Liver (tissue), 2 donors: Measurements from ENCODE around the gene FBXL13.
"Not testable (repeated sequence)": the region's sequence is repeated elsewhere in the genome, so short reads cannot be mapped to it uniquely, and the experiment has no call there.

ENCODE experiments used
- CTCF ChIP-seq: fragments of 150-350 bp; IDR thresholded peaks from 2 replicates; pipeline ENCODE4 v1.5.1; 2017; ENCODE audit warnings: improper control_type of control experiment, low read depth, low read length; ENCODE audit not compliant: missing input control
- MAX ChIP-seq: IDR thresholded peaks from 2 replicates; pipeline ENCODE4 v1.6.1; 2016; ENCODE audit warnings: antibody characterized with exemption
- donor health status: healthy.

GRCh38 chr7:102763295-102763905, 311.2 kb downstream of the FBXL13 start:
- not testable (repeated sequence) for TF ChIP-seq CTCF, MAX
